Vagina (tissue), 2 donors: ENCODE data around the gene EDN3.

Source experiments
- CTCF ChIP-seq, 3 experiments: fragments of 450-650 bp in 2 of 3; fragments of 200-600 bp in 1 of 3; sonication (generic) in 1 of 3; IDR thresholded peaks; one replicate each; pipeline ENCODE4 v1.5.1; 2017 to 2019; ENCODE audit warnings: antibody characterized with exemption in 3 of 3, mild to moderate bottlenecking in 2 of 3, moderate library complexity in 2 of 3
- POLR2A ChIP-seq, 2 donors: fragments of 450-650 bp; IDR thresholded peaks; one replicate each; pipeline ENCODE4 v1.6.1; 2017; ENCODE audit warnings: antibody characterized with exemption in 2 of 2, mild to moderate bottlenecking in 2 of 2, moderate library complexity in 2 of 2

GRCh38 chr20:59309218-59309617 lies 8.8 kb downstream of the EDN3 start:
- TF ChIP-seq CTCF (IDR thresholded peaks at IDR 0.05), result no peak
- no peak for TF ChIP-seq POLR2A (IDR thresholded peaks at IDR 0.05)
